Right lobe of liver (tissue), 4 donors: Measurements from ENCODE around the gene CCDC80.
"Not testable (repeated sequence)": the region's sequence is repeated elsewhere in the genome, so short reads cannot be mapped to it uniquely, and the experiment has no call there.

ENCODE experiments used
- POLR2A ChIP-seq: fragments of 450-650 bp; IDR thresholded peaks from one replicate; pipeline ENCODE4 v1.6.1; 2017; ENCODE audit warnings: antibody characterized with exemption, mild to moderate bottlenecking
- TF ChIP-seq, protein P1 (sequence below), 4 donors: fragments of 200-600 bp in 3 of 4; fragments of 450-650 bp in 1 of 4; IDR thresholded peaks; one replicate each; pipeline versions ENCODE4 v1.5.1 to v1.8.0; 2016 to 2022; ENCODE audit warnings: antibody characterized with exemption in 4 of 4, mild to moderate bottlenecking in 2 of 4
- donor health status: DM: no; HTN: no; CAD: no.
- donor health status: DM: no; HTN: no; CAD: no.
- donor health status: DM: no; HTN: yes; CAD: no.

GRCh38 chr3:112564247-112564939 lies 76.5 kb downstream of the CCDC80 start:
- not testable (repeated sequence) for TF ChIP-seq POLR2A
- TF ChIP-seq, protein P1, sequence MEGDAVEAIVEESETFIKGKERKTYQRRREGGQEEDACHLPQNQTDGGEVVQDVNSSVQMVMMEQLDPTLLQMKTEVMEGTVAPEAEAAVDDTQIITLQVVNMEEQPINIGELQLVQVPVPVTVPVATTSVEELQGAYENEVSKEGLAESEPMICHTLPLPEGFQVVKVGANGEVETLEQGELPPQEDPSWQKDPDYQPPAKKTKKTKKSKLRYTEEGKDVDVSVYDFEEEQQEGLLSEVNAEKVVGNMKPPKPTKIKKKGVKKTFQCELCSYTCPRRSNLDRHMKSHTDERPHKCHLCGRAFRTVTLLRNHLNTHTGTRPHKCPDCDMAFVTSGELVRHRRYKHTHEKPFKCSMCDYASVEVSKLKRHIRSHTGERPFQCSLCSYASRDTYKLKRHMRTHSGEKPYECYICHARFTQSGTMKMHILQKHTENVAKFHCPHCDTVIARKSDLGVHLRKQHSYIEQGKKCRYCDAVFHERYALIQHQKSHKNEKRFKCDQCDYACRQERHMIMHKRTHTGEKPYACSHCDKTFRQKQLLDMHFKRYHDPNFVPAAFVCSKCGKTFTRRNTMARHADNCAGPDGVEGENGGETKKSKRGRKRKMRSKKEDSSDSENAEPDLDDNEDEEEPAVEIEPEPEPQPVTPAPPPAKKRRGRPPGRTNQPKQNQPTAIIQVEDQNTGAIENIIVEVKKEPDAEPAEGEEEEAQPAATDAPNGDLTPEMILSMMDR (IDR thresholded peaks at IDR 0.05), result not testable (repeated sequence)
